ENCODE data around the gene CYSTM1. TPM values are rescaled to one million over a fixed set of nuclear protein-coding genes. Genes with fewer than 3 reads are reported as not detected.

Gene CYSTM1
- total and polyA plus RNA-seq, 2 of the 8 experiments (the other 6 are each of a cell fraction or from before 2014, with no cell fraction given): 25.0 to 47.8 TPM

GRCh38 chr5:140166911-140167310 lies 8.1 kb upstream of the CYSTM1 start:
- H3K4me2 ChIP-seq (ENCODE audit: insufficient read depth in 1 of 2, low read depth in 2 of 2, low read length in 2 of 2): no peak overlapping the region
- no peaks in the 10 kb centered on the region for H3K9me3 ChIP-seq (ENCODE audit: insufficient read depth in 2 of 2, low read depth in 1 of 2, low read length in 1 of 2)
- H3K4me3 ChIP-seq (ENCODE audit: extremely low read depth in 1 of 4, insufficient read depth in 2 of 4, low read depth in 3 of 4, low read length in 4 of 4): no peak overlapping the region
- H3K56ac ChIP-seq (replicated peaks; ENCODE audit: insufficient read length, low read depth, low read length): no peak overlapping the region
- no peaks in the 10 kb centered on the region for H3K4me1 ChIP-seq (replicated peaks in 1 of 4; ENCODE audit: control insufficient read depth in 3 of 4, insufficient read depth in 4 of 4, low read length in 3 of 4)
- no peak overlapping the region for H2BK5ac ChIP-seq (ENCODE audit: low read depth, low read length)
- no peaks in the 10 kb centered on the region for H3K27me3 ChIP-seq (replicated peaks in 1 of 4; ENCODE audit: control insufficient read depth in 3 of 4, extremely low read depth in 1 of 4, insufficient read depth in 3 of 4, low read length in 3 of 4)
- H3K9ac ChIP-seq (replicated peaks in 1 of 4; ENCODE audit: extremely low read depth in 1 of 4, low read depth in 3 of 4, low read length in 3 of 4): no peak overlapping the region
- H4K91ac ChIP-seq (replicated peaks; ENCODE audit: insufficient read length, low read length): no peak overlapping the region
- POLR2A ChIA-PET (ENCODE audit: partially characterized antibody): no interaction called here
- H2AFZ ChIP-seq (ENCODE audit: low read length): no peak overlapping the region
- H3K27ac ChIP-seq (ENCODE audit: low read depth, low read length): no peak overlapping the region
- H4K20me1 ChIP-seq (replicated peaks in 1 of 2; ENCODE audit: control insufficient read depth in 1 of 2, insufficient read depth in 2 of 2, low read length in 2 of 2): no peaks in the 10 kb centered on the region
- H3K79me1 ChIP-seq (ENCODE audit: low read depth, low read length): no peaks in the 10 kb centered on the region
- no peak overlapping the region for H2AK5ac ChIP-seq (ENCODE audit: low read depth, low read length)
- TF ChIP-seq JUN (IDR thresholded peaks at IDR 0.05; ENCODE audit: low read depth, low read length): no peak
- no peak for TF ChIP-seq RNF2 (IDR thresholded peaks at IDR 0.05; ENCODE audit: borderline replicate concordance, low read depth, low read length, missing control alignments, poor library complexity, severe bottlenecking)
- no peak for TF ChIP-seq CHD2 (IDR thresholded peaks at IDR 0.05; ENCODE audit: low read length)
- TF ChIP-seq TEAD4 (IDR thresholded peaks at IDR 0.05; ENCODE audit: low read depth, low read length): no peak
- no peak for TF ChIP-seq SIX5 (IDR thresholded peaks at IDR 0.05; ENCODE audit: low read depth, low read length)
- no peak for TF ChIP-seq KDM5A (IDR thresholded peaks at IDR 0.05; ENCODE audit: low read length)
- TF ChIP-seq ATF3 (IDR thresholded peaks at IDR 0.05; ENCODE audit: insufficient read depth, low read depth, low read length): no peak
- no peak for TF ChIP-seq GTF2F1 (IDR thresholded peaks at IDR 0.05; ENCODE audit: borderline replicate concordance, low read depth, low read length)
- TF ChIP-seq CBX8 (IDR thresholded peaks at IDR 0.05; ENCODE audit: borderline replicate concordance, low read depth, low read length): no peak
- TF ChIP-seq RXRA (IDR thresholded peaks at IDR 0.05; ENCODE audit: insufficient read depth, low read depth, low read length): no peak
- TF ChIP-seq SIN3A (conservative IDR thresholded peaks at IDR 0.05 in 1 of 2, IDR thresholded peaks at IDR 0.05 in 1 of 2; ENCODE audit: low read depth in 1 of 2, low read length in 2 of 2): no peak
- no peak overlapping the region for H4K8ac ChIP-seq (ENCODE audit: extremely low read depth, insufficient read depth, low read length)
- H3K18ac ChIP-seq (ENCODE audit: extremely low read depth, low read length): no peak overlapping the region
- CTCF ChIA-PET (ENCODE audit: partially characterized antibody): interaction anchor here (0.7 to 1.5 kb wide), 6 partner anchors 11 to 198 kb away, joined by 3 to 9 read pairs (median 3); no protein-coding TSS in a partner anchor
- DNase-seq (ENCODE audit: low read depth in 1 of 2, low spot score in 2 of 2): no peak
- no peak overlapping the region for H3K23ac ChIP-seq (ENCODE audit: insufficient read length)
- H4K5ac ChIP-seq (ENCODE audit: insufficient read length, low read depth, low read length): no peak overlapping the region
- no peak overlapping the region for H2BK15ac ChIP-seq (ENCODE audit: low read length)
- no peak for FAIRE-seq
- H2BK120ac ChIP-seq (replicated peaks; ENCODE audit: low read depth, low read length): no peak overlapping the region
- H3K36me3 ChIP-seq (ENCODE audit: control insufficient read depth in 2 of 4, insufficient read depth in 4 of 4, low read length in 3 of 4): no peaks in the 10 kb centered on the region
- H2BK20ac ChIP-seq (ENCODE audit: low read length): no peak overlapping the region
- no peaks in the 10 kb centered on the region for H3K23me2 ChIP-seq (ENCODE audit: low read depth, low read length)
- H3K79me2 ChIP-seq (ENCODE audit: control insufficient read depth in 1 of 2, insufficient read depth in 2 of 2, low read length in 2 of 2): no peaks in the 10 kb centered on the region
- no peak overlapping the region for H3K14ac ChIP-seq (ENCODE audit: insufficient read length)
- H2BK12ac ChIP-seq (ENCODE audit: low read depth, low read length): no peak overlapping the region
- H3K4ac ChIP-seq (replicated peaks; ENCODE audit: insufficient read length, low read depth, low read length): no peak overlapping the region

Measured in H1 (cell line).